ENCODE data around the gene SULF2. TPM values are rescaled to one million over a fixed set of nuclear protein-coding genes. Genes with fewer than 3 reads are reported as not detected.
"Not testable (repeated sequence)": the region's sequence is repeated elsewhere in the genome, so short reads cannot be mapped to it uniquely, and the experiment has no call there.

The SULF2 gene
- total RNA-seq (1.7 TPM in 2 replicates), polyA plus RNA-seq (0.30 and 1.2 TPM in 2 replicates), polyA minus RNA-seq (3.1 and 6.3 TPM in 2 replicates)
- 2.9 TPM for total RNA-seq (2013)

- ATAC-seq (ENCODE audit: low read depth): peak; percentile 46
- 3% methylated on average over 62 of the region's 82 CpGs for WGBS (ENCODE audit: insufficient coverage)
- intact Hi-C loops (cut with micrococcal nuclease): no loop called here
- TF ChIP-seq EZH2 (IDR thresholded peaks at IDR 0.05; ENCODE audit: borderline replicate concordance, insufficient read depth, low read depth, low read length, poor library complexity, severe bottlenecking) (no peak), CTCF (IDR thresholded peaks at IDR 0.05) (no peak)
- ChIA-PET POLR2A (no interaction called here), CTCF (interaction anchor here (1.1 to 2.7 kb wide), 4 partner anchors 60 to 836 kb away, joined by 3 to 49 read pairs (median 14); no protein-coding TSS in a partner anchor)
- peak; percentile 25 for DNase-seq
- Histone ChIP-seq H3K4me3 (ENCODE audit: control extremely low read depth in 1 of 5, extremely low read depth in 1 of 5, insufficient read depth in 1 of 5, low read depth in 2 of 5, low read length in 4 of 5) (peak within 1 kb of the TSS; percentile 24 to 79 (median 54)), H3K4me1 (ENCODE audit: control insufficient read depth in 2 of 2, insufficient read depth in 2 of 2, low read length in 2 of 2) (peaks cover 19 to 25% of the 10 kb centered on the region in 2 donors), H3K36me3 (replicated peaks in 1 of 2; ENCODE audit: control extremely low read depth in 1 of 2, control insufficient read depth in 1 of 2, extremely low read depth in 1 of 2, insufficient read depth in 2 of 2, low read length in 1 of 2) (peaks cover 0 to 1% of the 10 kb centered on the region in 2 experiments), H3K27ac (ENCODE audit: low read length in 2 of 2) (no peak within 1 kb of the TSS), H2AFZ (ENCODE audit: insufficient read depth, low read depth, low read length, poor library complexity, severe bottlenecking) (peak within 1 kb of the TSS; percentile 69), H3K9ac (ENCODE audit: low read length) (peak within 1 kb of the TSS; percentile 67), H3K27me3 (replicated peaks in 1 of 4; ENCODE audit: control extremely low read depth in 1 of 4, control insufficient read depth in 3 of 4, insufficient read depth in 4 of 4, low read length in 3 of 4) (peaks cover 0 to 43% (median 25%) of the 10 kb centered on the region in 4 experiments), H4K20me1 (ENCODE audit: control insufficient read depth, insufficient read depth, low read length, poor library complexity, severe bottlenecking) (no peaks in the 10 kb centered on the region), H3K4me2 (replicated peaks; ENCODE audit: low read depth, low read length, poor library complexity, severe bottlenecking) (peak within 1 kb of the TSS; percentile 88), H3K79me2 (ENCODE audit: control insufficient read depth, insufficient read depth, low read length) (no peaks in the 10 kb centered on the region), H3K9me3 (ENCODE audit: control extremely low read depth in 1 of 3, control insufficient read depth in 2 of 3, insufficient read depth in 1 of 3, low read length in 2 of 3) (no peaks in the 10 kb centered on the region)
- Mint-ChIP-seq H3K27me3 (peaks cover 55% of the 10 kb centered on the region), H3K4me1 (peaks cover 23% of the 10 kb centered on the region), H3K27ac (no peak within 1 kb of the TSS), H3K9me3 (ENCODE audit: insufficient read depth) (no peaks in the 10 kb centered on the region), H3K4me3 (peak within 1 kb of the TSS; percentile 89)
Observed at GRCh38 chr20:47785311-47785853, at the start of gene SULF2. SULF2 (minus strand) TSS chr20:47785481; CDS start chr20:47757363, 28,118 bp downstream.

GRCh38 chr20:47831675-47832074 lies 46.4 kb upstream of the SULF2 start:
- CTCF ChIA-PET; H3K4me1 ChIP-seq (ENCODE audit: control insufficient read depth in 2 of 2, insufficient read depth in 2 of 2, low read length in 2 of 2); H3K27me3 Mint-ChIP-seq; H3K9ac ChIP-seq (ENCODE audit: low read length); H3K4me3 Mint-ChIP-seq; H2AFZ ChIP-seq (ENCODE audit: insufficient read depth, low read depth, low read length, poor library complexity, severe bottlenecking); H3K27me3 ChIP-seq (replicated peaks in 1 of 4; ENCODE audit: control extremely low read depth in 1 of 4, control insufficient read depth in 3 of 4, insufficient read depth in 4 of 4, low read length in 3 of 4); H3K9me3 ChIP-seq (ENCODE audit: control extremely low read depth in 1 of 3, control insufficient read depth in 2 of 3, insufficient read depth in 1 of 3, low read length in 2 of 3); H3K27ac ChIP-seq (ENCODE audit: low read length in 2 of 2); intact Hi-C loops (cut with micrococcal nuclease); DNase-seq; ATAC-seq (ENCODE audit: low read depth); H3K36me3 ChIP-seq (replicated peaks in 1 of 2; ENCODE audit: control extremely low read depth in 1 of 2, control insufficient read depth in 1 of 2, extremely low read depth in 1 of 2, insufficient read depth in 2 of 2, low read length in 1 of 2); H4K20me1 ChIP-seq (ENCODE audit: control insufficient read depth, insufficient read depth, low read length, poor library complexity, severe bottlenecking); H3K4me3 ChIP-seq (ENCODE audit: control extremely low read depth in 1 of 5, extremely low read depth in 1 of 5, insufficient read depth in 1 of 5, low read depth in 2 of 5, low read length in 4 of 5); H3K4me1 Mint-ChIP-seq; POLR2A ChIA-PET; H3K9me3 Mint-ChIP-seq (ENCODE audit: insufficient read depth); H3K27ac Mint-ChIP-seq; H3K79me2 ChIP-seq (ENCODE audit: control insufficient read depth, insufficient read depth, low read length); H3K4me2 ChIP-seq (replicated peaks; ENCODE audit: low read depth, low read length, poor library complexity, severe bottlenecking): not testable (repeated sequence)
- WGBS (ENCODE audit: insufficient coverage): no CpG with 5 or more reads among the region's 7 CpGs

GRCh38 chr20:47826716-47827115 lies 41.4 kb upstream of the SULF2 start:
- H4K20me1 ChIP-seq (ENCODE audit: control insufficient read depth, insufficient read depth, low read length, poor library complexity, severe bottlenecking); CTCF ChIA-PET; H3K4me3 ChIP-seq (ENCODE audit: control extremely low read depth in 1 of 5, extremely low read depth in 1 of 5, insufficient read depth in 1 of 5, low read depth in 2 of 5, low read length in 4 of 5); ATAC-seq (ENCODE audit: low read depth); DNase-seq; H3K4me2 ChIP-seq (replicated peaks; ENCODE audit: low read depth, low read length, poor library complexity, severe bottlenecking); H3K9ac ChIP-seq (ENCODE audit: low read length); POLR2A ChIA-PET; H2AFZ ChIP-seq (ENCODE audit: insufficient read depth, low read depth, low read length, poor library complexity, severe bottlenecking); H3K79me2 ChIP-seq (ENCODE audit: control insufficient read depth, insufficient read depth, low read length); H3K9me3 Mint-ChIP-seq (ENCODE audit: insufficient read depth); H3K27ac ChIP-seq (ENCODE audit: low read length in 2 of 2); H3K27me3 ChIP-seq (replicated peaks in 1 of 4; ENCODE audit: control extremely low read depth in 1 of 4, control insufficient read depth in 3 of 4, insufficient read depth in 4 of 4, low read length in 3 of 4); intact Hi-C loops (cut with micrococcal nuclease); H3K27ac Mint-ChIP-seq; H3K4me1 ChIP-seq (ENCODE audit: control insufficient read depth in 2 of 2, insufficient read depth in 2 of 2, low read length in 2 of 2); H3K27me3 Mint-ChIP-seq; H3K36me3 ChIP-seq (replicated peaks in 1 of 2; ENCODE audit: control extremely low read depth in 1 of 2, control insufficient read depth in 1 of 2, extremely low read depth in 1 of 2, insufficient read depth in 2 of 2, low read length in 1 of 2); H3K4me1 Mint-ChIP-seq; H3K4me3 Mint-ChIP-seq; H3K9me3 ChIP-seq (ENCODE audit: control extremely low read depth in 1 of 3, control insufficient read depth in 2 of 3, insufficient read depth in 1 of 3, low read length in 2 of 3): not testable (repeated sequence)
- WGBS (ENCODE audit: insufficient coverage): 81% methylated on average over 4 of the region's 8 CpGs
